B cell (primary cell): ENCODE results near the gene CIT. TPM values are rescaled to one million over a fixed set of nuclear protein-coding genes. Genes with fewer than 3 reads are reported as not detected.

Experiments
- ATAC-seq: fragments of 200-7000 bp; cut with Tn5 transposase; one replicate; pipeline ENCODE4 v1.10.0; 2021; ENCODE audit warnings: low read depth, mild to moderate bottlenecking, moderate number of reproducible peaks, moderate library complexity
- CTCF ChIA-PET: fragments of 350-600 bp; sonication (Branson Sonifier 250); formaldehyde crosslinking; loops from one replicate; lab custom pipeline; 2021; ENCODE audit warnings: antibody characterized with exemption, inconsistent platforms; lab: Charles Lee
- POLR2A ChIA-PET: fragments of 350-600 bp; sonication (Branson Sonifier 250); formaldehyde crosslinking; loops from one replicate; lab custom pipeline; 2021; ENCODE audit warnings: antibody characterized with exemption; lab: Charles Lee
- DNase-seq: peaks from one replicate; pipeline ENCODE4 v3.0.0; 2013
- H2AFZ ChIP-seq: 2 replicates; pipeline ENCODE4 v1.6.1; 2012; ENCODE audit warnings: mild to moderate bottlenecking, low read depth, low read length; ENCODE audit not compliant: insufficient read depth, poor library complexity, severe bottlenecking
- H3K27ac ChIP-seq, 2 donors: 1 replicate in 1 of 2; 2 replicates in 1 of 2; pipeline ENCODE4 v1.5.1; 2012 to 2013; ENCODE audit warnings: low read length in 2 of 2, mild to moderate bottlenecking in 2 of 2, moderate library complexity in 1 of 2
- H3K27me3 ChIP-seq, 4 experiments: fragments of 200-600 bp in 1 of 4; sonication (generic) in 1 of 4; replicated peaks in 1 of 4; 1 replicate in 2 of 4; 2 replicates in 2 of 4; pipeline versions ENCODE4 v1.6.1 to v1.7.0; 2013 to 2016; ENCODE audit warnings: low read length in 3 of 4, mild to moderate bottlenecking in 2 of 4, mixed read lengths in 1 of 4, moderate library complexity in 1 of 4; ENCODE audit not compliant: insufficient read depth in 4 of 4, control insufficient read depth in 3 of 4; ENCODE audit errors: control extremely low read depth in 1 of 4
- H3K36me3 ChIP-seq, 2 experiments: replicated peaks in 1 of 2; 1 replicate in 1 of 2; 2 replicates in 1 of 2; pipeline versions ENCODE4 v1.6.1 to v1.7.1; 2013; ENCODE audit warnings: low read length in 1 of 2; ENCODE audit not compliant: insufficient read depth in 2 of 2, control insufficient read depth in 1 of 2; ENCODE audit errors: control extremely low read depth in 1 of 2, extremely low read depth in 1 of 2
- H3K4me1 ChIP-seq, 2 donors: fragments of 200-600 bp in 1 of 2; sonication (generic) in 1 of 2; 1 replicate in 1 of 2; 2 replicates in 1 of 2; pipeline versions ENCODE4 v1.5.1 to v1.6.1; 2013 to 2017; ENCODE audit warnings: low read length in 2 of 2; ENCODE audit not compliant: control insufficient read depth in 2 of 2, insufficient read depth in 2 of 2
- H3K4me2 ChIP-seq: replicated peaks from 2 replicates; pipeline ENCODE3; 2012; ENCODE audit warnings: mild to moderate bottlenecking, low read depth, low read length; ENCODE audit not compliant: poor library complexity, severe bottlenecking
- H3K4me3 ChIP-seq, 5 experiments: fragments of 200-600 bp in 1 of 5; sonication (generic) in 1 of 5; 1 replicate in 3 of 5; 2 replicates in 2 of 5; pipeline versions ENCODE4 v1.5.1 to v1.7.0; 2011 to 2016; ENCODE audit warnings: low read length in 4 of 5, mild to moderate bottlenecking in 4 of 5, low read depth in 2 of 5, control low read depth in 1 of 5, moderate library complexity in 1 of 5; ENCODE audit not compliant: insufficient read depth in 1 of 5; ENCODE audit errors: control extremely low read depth in 1 of 5, extremely low read depth in 1 of 5
- H3K79me2 ChIP-seq: fragments of 200-600 bp; sonication (generic); one replicate; pipeline ENCODE4 v1.6.0; 2016; ENCODE audit warnings: low read length; ENCODE audit not compliant: control insufficient read depth, insufficient read depth
- H3K9ac ChIP-seq: fragments of 200-600 bp; sonication (generic); 2 replicates; pipeline ENCODE4 v1.6.1; 2017; ENCODE audit warnings: mild to moderate bottlenecking, low read length, moderate library complexity
- H3K9me3 ChIP-seq, 3 donors: one replicate each; pipeline versions ENCODE4 v1.6.1 to v1.7.1; 2013; ENCODE audit warnings: low read length in 2 of 3; ENCODE audit not compliant: control insufficient read depth in 2 of 3, insufficient read depth in 1 of 3; ENCODE audit errors: control extremely low read depth in 1 of 3
- H4K20me1 ChIP-seq: 2 replicates; pipeline ENCODE4 v1.6.0; 2012; ENCODE audit warnings: mild to moderate bottlenecking, low read length; ENCODE audit not compliant: insufficient read depth, control insufficient read depth, poor library complexity, severe bottlenecking
- H3K27ac Mint-ChIP-seq: one replicate; pipeline ENCODE4 v1.8.0; 2021; ENCODE audit warnings: mixed read lengths
- H3K27me3 Mint-ChIP-seq: one replicate; pipeline ENCODE4 v1.8.0; 2021; ENCODE audit warnings: mixed read lengths
- H3K4me1 Mint-ChIP-seq: one replicate; pipeline ENCODE4 v1.8.0; 2021; ENCODE audit warnings: mixed read lengths
- H3K4me3 Mint-ChIP-seq: one replicate; pipeline ENCODE4 v1.8.0; 2021; ENCODE audit warnings: mixed read lengths
- H3K9me3 Mint-ChIP-seq: one replicate; pipeline ENCODE4 v1.8.0; 2022; ENCODE audit warnings: mixed read lengths; ENCODE audit not compliant: insufficient read depth
- EZH2 ChIP-seq: IDR thresholded peaks from 2 replicates; pipeline ENCODE4 v1.6.1; 2012; ENCODE audit warnings: borderline replicate concordance, low read depth, mild to moderate bottlenecking, moderate library complexity, low read length; ENCODE audit not compliant: insufficient read depth, poor library complexity, severe bottlenecking
- WGBS: methylation state at CpG from one replicate; pipeline ENCODE4 v1.1.5; 2013; ENCODE audit warnings: missing lambda C conversion rate; ENCODE audit not compliant: insufficient coverage; 5-methylcytosine and 5-hydroxymethylcytosine counted together
- intact Hi-C: fragments of 100-400 bp; cut with micrococcal nuclease; formaldehyde crosslinking; loops from one replicate; pipeline ENCODE4 v1.10.0; 2022
- polyA plus RNA-seq: library from polyadenylated mRNA; depleted of rRNA; stranded (reverse); fragments of >200 nt; gene quantifications from 2 replicates; pipeline ENCODE4 v1.2.3, GENCODE V29; 2012
- total RNA-seq, 2 donors: library from RNA; stranded (reverse); fragments of 120-200 nt in 1 of 2; gene quantifications; 1 replicate in 1 of 2; 2 replicates in 1 of 2; pipeline versions ENCODE4 v1.2.3 to v1.2.4, GENCODE V29; 2013 to 2022
- TF ChIP-seq, protein P1 (sequence below): fragments of 200-600 bp; IDR thresholded peaks from one replicate; pipeline ENCODE4 v1.8.0; 2022; ENCODE audit warnings: antibody characterized with exemption, mild to moderate bottlenecking

The CIT gene
- total and polyA plus RNA-seq, 2 donors (not counting 1 experiment from before 2014, with no cell fraction given) = 1.4 to 6.1 TPM

DNA sequence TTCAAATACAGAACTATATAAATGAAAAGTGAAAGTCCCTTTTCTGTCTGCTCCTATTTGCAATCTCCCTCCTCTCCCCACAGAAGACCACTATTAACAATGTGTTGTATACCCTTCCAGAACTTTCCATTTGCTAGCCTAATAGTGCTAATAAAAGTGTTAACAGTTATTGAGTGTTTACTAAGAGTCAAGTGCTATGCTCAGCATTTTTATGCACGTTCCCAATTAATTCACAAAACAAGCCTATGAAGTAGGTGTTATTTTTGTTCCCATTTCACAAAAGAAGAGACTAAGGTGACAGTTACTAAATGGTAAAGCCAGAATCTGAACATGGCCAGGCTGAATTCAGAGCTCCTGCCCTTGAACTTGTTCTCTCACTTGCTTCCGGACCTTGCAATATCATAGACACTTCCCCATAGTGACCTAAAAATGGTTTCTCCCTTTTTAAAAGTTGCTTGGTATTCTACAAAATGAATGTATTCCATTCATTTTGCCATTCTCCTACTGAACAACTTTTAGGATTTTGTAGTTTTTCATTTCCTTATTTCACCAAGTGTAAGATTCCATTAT, 210.8 kb downstream of the CIT start:
- no CpG with 5 or more reads among the region's 2 CpGs for WGBS

More for the DNA sequence above, 210.8 kb downstream of the CIT start:
- Histone ChIP-seq H2AFZ (peak overlapping the region; percentile 91), H3K9me3 (no peaks in the 10 kb centered on the region), H3K79me2 (peaks cover 16% of the 10 kb centered on the region), H3K4me3 (peak overlapping the region in 2 of 5 experiments; percentile 8 to 81), H3K4me1 (peaks cover 28 to 36% of the 10 kb centered on the region in 2 donors), H3K27me3 (no peaks in the 10 kb centered on the region), H3K9ac (peak overlapping the region; percentile 64), H3K4me2 (peak overlapping the region; percentile 89), H3K27ac (peak overlapping the region; percentile 31 to 60), H3K36me3 (peaks cover 6 to 7% of the 10 kb centered on the region in 2 experiments), H4K20me1 (no peaks in the 10 kb centered on the region)
- ChIA-PET POLR2A (no interaction called here), CTCF (interaction anchor here (1.0 to 1.1 kb wide), 2 partner anchors 29 to 116 kb away, joined by 3 read pairs; no protein-coding TSS in a partner anchor)
- Mint-ChIP-seq H3K4me1 (peaks cover 46% of the 10 kb centered on the region), H3K27me3 (no peaks in the 10 kb centered on the region), H3K4me3 (peak overlapping the region; percentile 87), H3K27ac (peak overlapping the region; percentile 70), H3K9me3 (no peaks in the 10 kb centered on the region)
- ATAC-seq (no peak), DNase-seq (peak; percentile 34)
- intact Hi-C loops = loop anchor here (2.0 to 5.0 kb wide), 3 partner anchors 321 to 1650 kb away; partner anchors contain the start of genes BICDL1, PEBP1 and RFC5
- TF ChIP-seq, protein P1, sequence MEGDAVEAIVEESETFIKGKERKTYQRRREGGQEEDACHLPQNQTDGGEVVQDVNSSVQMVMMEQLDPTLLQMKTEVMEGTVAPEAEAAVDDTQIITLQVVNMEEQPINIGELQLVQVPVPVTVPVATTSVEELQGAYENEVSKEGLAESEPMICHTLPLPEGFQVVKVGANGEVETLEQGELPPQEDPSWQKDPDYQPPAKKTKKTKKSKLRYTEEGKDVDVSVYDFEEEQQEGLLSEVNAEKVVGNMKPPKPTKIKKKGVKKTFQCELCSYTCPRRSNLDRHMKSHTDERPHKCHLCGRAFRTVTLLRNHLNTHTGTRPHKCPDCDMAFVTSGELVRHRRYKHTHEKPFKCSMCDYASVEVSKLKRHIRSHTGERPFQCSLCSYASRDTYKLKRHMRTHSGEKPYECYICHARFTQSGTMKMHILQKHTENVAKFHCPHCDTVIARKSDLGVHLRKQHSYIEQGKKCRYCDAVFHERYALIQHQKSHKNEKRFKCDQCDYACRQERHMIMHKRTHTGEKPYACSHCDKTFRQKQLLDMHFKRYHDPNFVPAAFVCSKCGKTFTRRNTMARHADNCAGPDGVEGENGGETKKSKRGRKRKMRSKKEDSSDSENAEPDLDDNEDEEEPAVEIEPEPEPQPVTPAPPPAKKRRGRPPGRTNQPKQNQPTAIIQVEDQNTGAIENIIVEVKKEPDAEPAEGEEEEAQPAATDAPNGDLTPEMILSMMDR = no peak
- no peak for TF ChIP-seq EZH2
